ENCODE measurements around the gene CDH4.

CDH4 gene

GRCh38 chr20:61878478-61879302, 626.6 kb downstream of the CDH4 start (continued):
- TF ChIP-seq ZBTB21 (tag by site-specific recombination; IDR thresholded peaks at IDR 0.05) (no peak), ZBTB48 (tag by site-specific recombination; IDR thresholded peaks at IDR 0.05) (no peak), ZNF341 (tag by site-specific recombination; IDR thresholded peaks at IDR 0.05; ENCODE audit: low read depth) (no peak), ZNF18 (tag by site-specific recombination; IDR thresholded peaks at IDR 0.05) (no peak), ZNF398 (tag by site-specific recombination; IDR thresholded peaks at IDR 0.05) (no peak), ZNF692 (tag by site-specific recombination; IDR thresholded peaks at IDR 0.05) (no peak), KLF17 (tag by site-specific recombination; IDR thresholded peaks at IDR 0.05) (no peak), MYNN (tag by site-specific recombination; IDR thresholded peaks at IDR 0.05; ENCODE audit: borderline replicate concordance) (no peak), ZNF704 (tag by site-specific recombination; IDR thresholded peaks at IDR 0.05) (no peak), ATF2 (tag by site-specific recombination; IDR thresholded peaks at IDR 0.05; ENCODE audit: low read depth) (no peak), ZNF621 (tag by site-specific recombination; IDR thresholded peaks at IDR 0.05) (no peak)

GRCh38 chr20:61879303-61879620, 627.2 kb downstream of the CDH4 start:
- Histone ChIP-seq H3K4me1 (ENCODE audit: control insufficient read depth, insufficient read depth, low read length) (no peaks in the 10 kb centered on the region), H3K9me3 (ENCODE audit: control insufficient read depth, insufficient read depth, low read depth, low read length) (no peaks in the 10 kb centered on the region), H3K27ac (ENCODE audit: extremely low read depth, low read depth, low read length) (no peak overlapping the region), H3K36me3 (ENCODE audit: control insufficient read depth in 2 of 2, insufficient read depth in 1 of 2, low read length in 2 of 2) (no peaks in the 10 kb centered on the region), H3K4me3 (ENCODE audit: low read depth, low read length) (no peak overlapping the region)
- CTCF ChIA-PET = interaction anchor here (0.7 kb wide), 1 partner anchor 1925 kb away, joined by 3 read pairs; no protein-coding TSS in a partner anchor
- POLR2A ChIA-PET = no interaction called here
- no peak for TF ChIP-seq ZNF266 (tag by site-specific recombination; IDR thresholded peaks at IDR 0.05; ENCODE audit: low read depth)
- no peak for TF ChIP-seq PRDM2 (tag by site-specific recombination; IDR thresholded peaks at IDR 0.05; ENCODE audit: borderline replicate concordance)
- TF ChIP-seq ZNF292 (tag by site-specific recombination; IDR thresholded peaks at IDR 0.05; ENCODE audit: borderline replicate concordance, low read depth) = no peak
- TF ChIP-seq ZFP69B (tag by site-specific recombination; IDR thresholded peaks at IDR 0.05) = no peak
- TF ChIP-seq ZNF37A (tag by site-specific recombination; IDR thresholded peaks at IDR 0.05) = no peak
- TF ChIP-seq ZNF19 (tag by site-specific recombination; IDR thresholded peaks at IDR 0.05; ENCODE audit: low read depth) = no peak
- TF ChIP-seq SP3 (tag by site-specific recombination; IDR thresholded peaks at IDR 0.05) = no peak
- no peak for TF ChIP-seq CTCF (tag by site-specific recombination; IDR thresholded peaks at IDR 0.05)
